Measurements from ENCODE around the gene S100A14. TPM values are rescaled to one million over a fixed set of nuclear protein-coding genes. Genes with fewer than 3 reads are reported as not detected.
"Not testable (repeated sequence)": the region's sequence is repeated elsewhere in the genome, so short reads cannot be mapped to it uniquely, and the experiment has no call there.

Gene S100A14
- polyA plus RNA-seq, 1 of the 3 experiments (the other 2 are of a cell fraction), result 0.15 TPM

DNA sequence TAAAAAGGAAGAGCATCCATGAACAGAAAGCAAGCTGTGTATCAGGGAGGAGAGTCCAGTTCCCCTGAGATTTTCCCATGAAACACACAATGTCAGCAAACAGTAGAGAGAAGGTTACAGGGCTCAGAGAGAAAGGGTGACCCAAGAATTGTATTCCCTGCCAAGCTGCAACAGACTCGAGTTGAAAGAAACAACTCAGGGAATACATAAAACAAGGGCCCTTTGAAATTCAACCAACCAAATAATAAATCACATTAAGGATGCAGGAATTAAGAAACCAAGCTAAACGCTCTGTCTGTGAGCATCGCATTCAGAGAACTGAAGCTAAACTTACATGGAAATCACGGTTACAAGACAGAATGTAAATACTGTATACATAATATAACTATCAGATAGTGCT is 23.4 kb downstream of the S100A14 start:
- ChIA-PET POLR2A (no interaction called here), CTCF (interaction anchor here (0.7 to 1.2 kb wide), 6 partner anchors 21 to 97 kb away, joined by 3 to 5 read pairs (median 4); no protein-coding TSS in a partner anchor)
- Histone ChIP-seq H3K36me3 (replicated peaks in 1 of 2; ENCODE audit: control insufficient read depth in 1 of 2, insufficient read depth in 2 of 2, low read length in 1 of 2) (no peaks in the 10 kb centered on the region), H4K20me1 (ENCODE audit: insufficient read depth) (no peaks in the 10 kb centered on the region), H3K9me3 (no peaks in the 10 kb centered on the region), H3K79me2 (ENCODE audit: insufficient read depth) (no peaks in the 10 kb centered on the region), H3K27me3 (ENCODE audit: insufficient read depth) (no peaks in the 10 kb centered on the region), H3K9ac (no peak overlapping the region), H3K4me3 (ENCODE audit: low read depth in 2 of 2, low read length in 1 of 2) (no peak overlapping the region), H3K9me2 (no peaks in the 10 kb centered on the region), H3F3A (replicated peaks; ENCODE audit: insufficient read depth) (peaks cover 6% of the 10 kb centered on the region), H3K27ac (ENCODE audit: low read depth in 2 of 2, low read length in 1 of 2) (no peak overlapping the region), H3K4me1 (ENCODE audit: control insufficient read depth in 1 of 2, insufficient read depth in 2 of 2, low read depth in 1 of 2, low read length in 1 of 2) (no peaks in the 10 kb centered on the region), H3K4me2 (no peak overlapping the region), H2AFZ (ENCODE audit: low read depth) (no peak overlapping the region)
- no peak for DNase-seq
- 76% methylated on average over 4 of the region's 4 CpGs for WGBS (ENCODE audit: low lambda C conversion rate)
- TF ChIP-seq EZH2phosphoT487 (IDR thresholded peaks at IDR 0.05; ENCODE audit: borderline replicate concordance, low read depth) (no peak), TEAD4 (IDR thresholded peaks at IDR 0.05; ENCODE audit: borderline replicate concordance, insufficient read depth) (no peak), FOXM1 (IDR thresholded peaks at IDR 0.05; ENCODE audit: low read depth) (no peak), TAF1 (IDR thresholded peaks at IDR 0.05; ENCODE audit: borderline replicate concordance, low read depth, low read length) (no peak), MEF2A (IDR thresholded peaks at IDR 0.05; ENCODE audit: borderline replicate concordance, low read depth) (no peak), POLR2AphosphoS5 (IDR thresholded peaks at IDR 0.05; ENCODE audit: low read depth, low read length) (no peak), GABPA (IDR thresholded peaks at IDR 0.05; ENCODE audit: low read depth) (no peak), TCF12 (IDR thresholded peaks at IDR 0.05) (no peak)
- TF ChIP-seq, protein P1, sequence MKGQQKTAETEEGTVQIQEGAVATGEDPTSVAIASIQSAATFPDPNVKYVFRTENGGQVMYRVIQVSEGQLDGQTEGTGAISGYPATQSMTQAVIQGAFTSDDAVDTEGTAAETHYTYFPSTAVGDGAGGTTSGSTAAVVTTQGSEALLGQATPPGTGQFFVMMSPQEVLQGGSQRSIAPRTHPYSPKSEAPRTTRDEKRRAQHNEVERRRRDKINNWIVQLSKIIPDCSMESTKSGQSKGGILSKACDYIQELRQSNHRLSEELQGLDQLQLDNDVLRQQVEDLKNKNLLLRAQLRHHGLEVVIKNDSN (IDR thresholded peaks at IDR 0.05; ENCODE audit: borderline replicate concordance, low read depth), result no peak
- TF ChIP-seq, protein P2, sequence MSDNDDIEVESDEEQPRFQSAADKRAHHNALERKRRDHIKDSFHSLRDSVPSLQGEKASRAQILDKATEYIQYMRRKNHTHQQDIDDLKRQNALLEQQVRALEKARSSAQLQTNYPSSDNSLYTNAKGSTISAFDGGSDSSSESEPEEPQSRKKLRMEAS (IDR thresholded peaks at IDR 0.05; ENCODE audit: low read depth), result no peak
- TF ChIP-seq, protein P3, sequence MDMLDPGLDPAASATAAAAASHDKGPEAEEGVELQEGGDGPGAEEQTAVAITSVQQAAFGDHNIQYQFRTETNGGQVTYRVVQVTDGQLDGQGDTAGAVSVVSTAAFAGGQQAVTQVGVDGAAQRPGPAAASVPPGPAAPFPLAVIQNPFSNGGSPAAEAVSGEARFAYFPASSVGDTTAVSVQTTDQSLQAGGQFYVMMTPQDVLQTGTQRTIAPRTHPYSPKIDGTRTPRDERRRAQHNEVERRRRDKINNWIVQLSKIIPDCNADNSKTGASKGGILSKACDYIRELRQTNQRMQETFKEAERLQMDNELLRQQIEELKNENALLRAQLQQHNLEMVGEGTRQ (IDR thresholded peaks at IDR 0.05; ENCODE audit: borderline replicate concordance, low read depth, low read length), result no peak

DNA sequence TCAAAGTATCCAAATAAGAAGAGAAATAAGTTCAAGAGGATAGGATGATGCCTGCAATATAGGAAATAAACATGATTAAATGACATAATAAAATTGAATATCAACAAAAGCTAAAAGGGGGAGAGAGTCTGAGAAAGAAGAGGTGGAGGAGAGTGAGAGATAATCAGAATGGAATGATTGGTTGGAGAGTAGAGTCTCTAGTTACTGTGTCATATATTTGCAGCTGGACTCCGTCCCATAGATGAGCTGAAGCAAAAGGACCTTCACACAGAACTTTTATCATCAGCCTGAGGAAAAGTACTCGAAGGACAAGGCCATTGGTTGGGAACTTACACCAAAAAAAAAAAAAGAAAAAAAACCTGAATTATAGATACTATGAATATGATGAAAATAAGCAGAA is 27.6 kb downstream of the S100A14 start:
- POLR2A ChIA-PET, result no interaction called here
- WGBS (ENCODE audit: low lambda C conversion rate), result 86% methylated on average over 2 of the region's 2 CpGs
- Histone ChIP-seq H3K4me3 (ENCODE audit: low read depth in 2 of 2, low read length in 1 of 2) (no peak overlapping the region), H4K20me1 (ENCODE audit: insufficient read depth) (no peaks in the 10 kb centered on the region), H3K36me3 (replicated peaks in 1 of 2; ENCODE audit: control insufficient read depth in 1 of 2, insufficient read depth in 2 of 2, low read length in 1 of 2) (no peaks in the 10 kb centered on the region), H3K27ac (ENCODE audit: low read depth in 2 of 2, low read length in 1 of 2) (no peak overlapping the region), H3K9me2 (no peaks in the 10 kb centered on the region), H3K9ac (no peak overlapping the region), H3K79me2 (ENCODE audit: insufficient read depth) (no peaks in the 10 kb centered on the region), H3K27me3 (ENCODE audit: insufficient read depth) (no peaks in the 10 kb centered on the region), H3F3A (replicated peaks; ENCODE audit: insufficient read depth) (peaks cover 2% of the 10 kb centered on the region), H3K4me1 (ENCODE audit: control insufficient read depth in 1 of 2, insufficient read depth in 2 of 2, low read depth in 1 of 2, low read length in 1 of 2) (peaks cover 0 to 3% of the 10 kb centered on the region in 2 experiments; a peak in 2 of 4 replicates), H3K4me2 (no peak overlapping the region), H3K9me3 (no peaks in the 10 kb centered on the region), H2AFZ (ENCODE audit: low read depth) (no peak overlapping the region)
- no peak for TF ChIP-seq RAD21 (IDR thresholded peaks at IDR 0.05; ENCODE audit: low read length)
- CTCF ChIA-PET, result interaction anchor here (1.0 kb wide), 1 partner anchor 16 kb away, joined by 4 read pairs; no protein-coding TSS in a partner anchor
- DNase-seq, result no peak

DNA sequence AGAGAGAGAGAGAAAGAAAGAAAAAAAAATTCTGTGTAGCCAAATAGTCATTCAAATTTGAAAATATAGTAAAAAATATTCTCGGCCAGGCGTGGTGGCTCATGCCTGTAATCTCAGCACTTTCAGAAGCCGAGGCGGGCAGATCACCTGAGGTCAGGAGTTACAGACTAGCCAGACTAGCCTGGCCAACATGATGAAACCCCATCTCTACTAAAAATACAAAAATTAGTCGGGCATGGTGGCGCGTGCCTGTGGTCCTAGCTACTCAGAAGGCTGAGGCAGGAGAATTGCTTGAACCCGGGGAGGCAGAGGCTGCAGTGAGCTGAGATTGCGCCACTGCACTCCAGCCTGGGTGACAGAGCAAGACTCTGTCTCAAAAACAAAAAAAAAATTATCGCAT is 28.1 kb downstream of the S100A14 start:
- H2AFZ ChIP-seq (ENCODE audit: low read depth); POLR2A ChIA-PET; H3K79me2 ChIP-seq (ENCODE audit: insufficient read depth); H3K4me3 ChIP-seq (ENCODE audit: low read depth in 2 of 2, low read length in 1 of 2); H3K9ac ChIP-seq; H3K9me3 ChIP-seq; H3F3A ChIP-seq (replicated peaks; ENCODE audit: insufficient read depth); DNase-seq; H3K4me1 ChIP-seq (ENCODE audit: control insufficient read depth in 1 of 2, insufficient read depth in 2 of 2, low read depth in 1 of 2, low read length in 1 of 2); H3K36me3 ChIP-seq (replicated peaks in 1 of 2; ENCODE audit: control insufficient read depth in 1 of 2, insufficient read depth in 2 of 2, low read length in 1 of 2); H3K4me2 ChIP-seq; H3K27me3 ChIP-seq (ENCODE audit: insufficient read depth); H4K20me1 ChIP-seq (ENCODE audit: insufficient read depth); H3K9me2 ChIP-seq; H3K27ac ChIP-seq (ENCODE audit: low read depth in 2 of 2, low read length in 1 of 2): not testable (repeated sequence)
- CTCF ChIA-PET, result interaction anchor here (1.0 to 3.3 kb wide), 4 partner anchors 8 to 33 kb away, joined by 3 to 18 read pairs (median 4); no protein-coding TSS in a partner anchor
- 91% methylated on average over 10 of the region's 10 CpGs for WGBS (ENCODE audit: low lambda C conversion rate)

Data from SK-N-SH (cell line).